A549 (cell line): Measurements from ENCODE around the gene SLC6A20. TPM values are rescaled to one million over a fixed set of nuclear protein-coding genes. Genes with fewer than 3 reads are reported as not detected.

Experiments
- ATAC-seq, 2 experiments: fragments of 200-7000 bp in 1 of 2; fragments of >200 bp in 1 of 2; cut with Nextera tagmentation in 1 of 2; cut with Tn5 transposase in 1 of 2; 3 replicates each; pipeline versions ENCODE4 v1.8.0 to v1.9.1; 2018 to 2020; ENCODE audit warnings: mild to moderate bottlenecking in 1 of 2, moderate library complexity in 1 of 2
- CTCF ChIA-PET: fragments of 300-600 bp; sonication (Branson Sonifier 250); formaldehyde crosslinking; extraction: SDS; loops from one replicate; lab custom pipeline; 2021; ENCODE audit warnings: antibody characterized with exemption, inconsistent platforms; lab: Yijun Ruan, JAX
- POLR2A ChIA-PET: fragments of 350-600 bp; formaldehyde crosslinking; extraction: SDS; loops from one replicate; lab custom pipeline; 2021; ENCODE audit warnings: antibody characterized with exemption, inconsistent platforms; lab: Yijun Ruan, JAX
- DNase-seq, 2 experiments: peaks; one replicate each; pipeline versions ENCODE4 v3.0.0 to v3.0.0-alpha.2; 2011 to 2016; ENCODE audit warnings: low read depth in 1 of 2, low spot score in 1 of 2
- FAIRE-seq: peaks from 2 replicates; lab custom pipeline; 2011; peaks lifted over from hg19 to GRCh38; lab: Jason Lieb, UNC
- H3K27ac ChIP-seq, 2 experiments: fragments of >200 bp; sonication (Bioruptor Twin); formaldehyde crosslinking; 3 replicates each; pipeline ENCODE4 v1.5.1; 2016 to 2017
- H3K4me1 ChIP-seq: fragments of >200 bp; sonication (Bioruptor Twin); formaldehyde crosslinking; 3 replicates; pipeline ENCODE4 v1.6.1; 2016
- H3K4me2 ChIP-seq: fragments of >200 bp; sonication (Bioruptor Twin); formaldehyde crosslinking; 3 replicates; pipeline ENCODE4 v1.6.1; 2016
- H3K4me3 ChIP-seq: fragments of >200 bp; sonication (Bioruptor Twin); formaldehyde crosslinking; 3 replicates; pipeline ENCODE4 v1.5.1; 2016
- H3K9me3 ChIP-seq: fragments of >200 bp; sonication (Bioruptor Twin); formaldehyde crosslinking; 3 replicates; pipeline ENCODE4 v1.6.1; 2016
- BHLHE40 ChIP-seq: IDR thresholded peaks from 2 replicates; pipeline ENCODE4 v1.6.1; 2012; ENCODE audit warnings: low read depth, low read length, inconsistent platforms
- EHMT2 ChIP-seq: fragments of 200-600 bp; sonication (generic); IDR thresholded peaks from 2 replicates; pipeline ENCODE4 v1.6.1; 2016; ENCODE audit warnings: antibody characterized with exemption, low read depth, mild to moderate bottlenecking, moderate library complexity
- FOSB ChIP-seq: fragments of 250-450 bp; sonication (Bioruptor Pico); IDR thresholded peaks from 2 replicates; pipeline ENCODE4 v1.5.0; 2020; ENCODE audit warnings: mild to moderate bottlenecking, moderate library complexity
- FOSL2 ChIP-seq, 2 experiments: fragments of 450-650 bp in 1 of 2; fragments of >200 bp in 1 of 2; sonication (Bioruptor Twin) in 1 of 2; formaldehyde crosslinking; IDR thresholded peaks; 2 replicates each; pipeline versions ENCODE4 v1.5.0 to v1.6.1; 2016 to 2020; ENCODE audit warnings: mild to moderate bottlenecking in 1 of 2, moderate library complexity in 1 of 2
- GATA3 ChIP-seq: IDR thresholded peaks from 2 replicates; pipeline ENCODE4 v1.6.1; 2012; ENCODE audit warnings: borderline replicate concordance
- HDAC2 ChIP-seq: fragments of 200-600 bp; sonication (generic); IDR thresholded peaks from 2 replicates; pipeline ENCODE4 v1.6.1; 2016
- HEYL ChIP-seq: fragments of 250-450 bp; sonication (Bioruptor Pico); IDR thresholded peaks from 2 replicates; pipeline ENCODE4 v1.8.0; 2021; ENCODE audit warnings: mild to moderate bottlenecking, moderate library complexity
- HOXA7 ChIP-seq: fragments of 250-450 bp; sonication (Bioruptor Pico); IDR thresholded peaks from 2 replicates; pipeline ENCODE4 v1.5.0; 2020; ENCODE audit warnings: mild to moderate bottlenecking, moderate library complexity
- HOXB13 ChIP-seq: fragments of 250-450 bp; sonication (Bioruptor Pico); IDR thresholded peaks from 2 replicates; pipeline ENCODE4 v1.5.0; 2020; ENCODE audit warnings: low read depth, mild to moderate bottlenecking, moderate library complexity
- HOXB5 ChIP-seq: fragments of 250-450 bp; sonication (Bioruptor Pico); IDR thresholded peaks from 2 replicates; pipeline ENCODE4 v1.5.0; 2020; ENCODE audit warnings: mild to moderate bottlenecking, moderate library complexity
- KDM1A ChIP-seq: fragments of 200-600 bp; sonication (generic); IDR thresholded peaks from 2 replicates; pipeline ENCODE4 v1.6.1; 2016; ENCODE audit warnings: low read depth, mild to moderate bottlenecking
- MAZ ChIP-seq: fragments of 150-350 bp; IDR thresholded peaks from 2 replicates; pipeline ENCODE4 v1.6.1; 2014; ENCODE audit warnings: antibody characterized with exemption, low read depth, low read length, borderline replicate concordance
- NFE2L2 ChIP-seq: fragments of 150-350 bp; conservative IDR thresholded peaks from 2 replicates; pipeline ENCODE4 v1.6.1; 2014; ENCODE audit warnings: low read length
- NPAS2 ChIP-seq: fragments of 250-450 bp; sonication (Bioruptor Pico); IDR thresholded peaks from 2 replicates; pipeline ENCODE4 v1.8.0; 2022; ENCODE audit warnings: mild to moderate bottlenecking, moderate library complexity, borderline replicate concordance
- NR3C1 ChIP-seq: fragments of >200 bp; sonication (Bioruptor Twin); formaldehyde crosslinking; IDR thresholded peaks from 3 replicates; pipeline ENCODE4 v1.6.1; 2017
- PHF8 ChIP-seq: fragments of 200-600 bp; sonication (generic); IDR thresholded peaks from 2 replicates; pipeline ENCODE4 v1.6.1; 2016; ENCODE audit warnings: low read depth, mild to moderate bottlenecking, antibody characterized with exemption, moderate library complexity, borderline replicate concordance
- RAD21 ChIP-seq, 2 experiments: fragments of >200 bp in 1 of 2; sonication (Bioruptor Twin) in 1 of 2; formaldehyde crosslinking in 1 of 2; IDR thresholded peaks in 1 of 2; conservative IDR thresholded peaks in 1 of 2; 2 replicates in 1 of 2; 3 replicates in 1 of 2; pipeline ENCODE4 v1.6.1; 2012 to 2018; ENCODE audit warnings: inconsistent platforms in 1 of 2
- RARB ChIP-seq: fragments of 250-450 bp; sonication (Bioruptor Pico); IDR thresholded peaks from 2 replicates; pipeline ENCODE4 v1.8.0; 2021; ENCODE audit warnings: mild to moderate bottlenecking, moderate library complexity
- RCOR1 ChIP-seq: fragments of 150-350 bp; IDR thresholded peaks from 2 replicates; pipeline ENCODE4 v1.6.1; 2014; ENCODE audit warnings: antibody characterized with exemption, low read length, low read depth
- RFX5 ChIP-seq: fragments of 450-650 bp; IDR thresholded peaks from 2 replicates; pipeline ENCODE4 v1.7.1; 2014; ENCODE audit warnings: antibody characterized with exemption, mild to moderate bottlenecking, moderate library complexity
- RNF2 ChIP-seq: fragments of 200-600 bp; sonication (generic); IDR thresholded peaks from 2 replicates; pipeline ENCODE4 v1.6.1; 2016; ENCODE audit warnings: low read depth, mild to moderate bottlenecking, antibody characterized with exemption, moderate library complexity, borderline replicate concordance
- TP53 ChIP-seq: fragments of 250-450 bp; sonication (Bioruptor Pico); IDR thresholded peaks from 2 replicates; pipeline ENCODE4 v1.5.0; 2021; ENCODE audit warnings: mild to moderate bottlenecking, moderate library complexity
- ZC3H11A ChIP-seq: fragments of 450-650 bp; IDR thresholded peaks from 2 replicates; pipeline ENCODE4 v1.6.1; 2014; ENCODE audit warnings: antibody characterized with exemption, mild to moderate bottlenecking
- ZFP36 ChIP-seq: fragments of 450-650 bp; IDR thresholded peaks from 2 replicates; pipeline ENCODE4 v1.6.1; 2014; ENCODE audit warnings: borderline replicate concordance; ENCODE audit not compliant: partially characterized antibody
- ZNF302 ChIP-seq: fragments of 250-450 bp; sonication (Bioruptor Pico); IDR thresholded peaks from 2 replicates; pipeline ENCODE4 v1.9.0; 2021; ENCODE audit warnings: inconsistent platforms, mild to moderate bottlenecking, moderate library complexity
- ZSCAN20 ChIP-seq: fragments of 250-450 bp; sonication (Bioruptor Pico); IDR thresholded peaks from 2 replicates; pipeline ENCODE4 v1.8.0; 2022; ENCODE audit warnings: mild to moderate bottlenecking, moderate library complexity
- WGBS: methylation state at CpG from one replicate; pipeline ENCODE4 v1.1.6; 2017; ENCODE audit errors: missing lambda C conversion rate; 5-methylcytosine and 5-hydroxymethylcytosine counted together
- polyA plus RNA-seq, 4 experiments: library from polyadenylated mRNA; depleted of rRNA in 3 of 4; stranded (reverse); fragments of >200 nt; fragmentation: RNase III in 1 of 4; extraction: RNeasy Plus Mini Kit Qiagen cat#74134 plus additional on column Dnase treatment in 1 of 4; gene quantifications; 2 replicates in 3 of 4; 3 replicates in 1 of 4; pipeline ENCODE4 v1.2.3, GENCODE V29; 2011 to 2017
- TF ChIP-seq, protein P1 (sequence below): IDR thresholded peaks from 2 replicates; pipeline ENCODE4 v1.6.1; 2012
- TF ChIP-seq, protein P2 (sequence below): fragments of 250-450 bp; sonication (Bioruptor Pico); IDR thresholded peaks from 2 replicates; pipeline ENCODE4 v1.5.0; 2020; ENCODE audit warnings: low read depth, mild to moderate bottlenecking, moderate library complexity
- TF ChIP-seq, protein P3 (sequence below): IDR thresholded peaks from 2 replicates; pipeline ENCODE4 v1.6.1; 2012; ENCODE audit warnings: low read depth, borderline replicate concordance
- TF ChIP-seq, protein P4 (sequence below): fragments of >200 bp; sonication (Bioruptor Twin); formaldehyde crosslinking; IDR thresholded peaks from 3 replicates; pipeline ENCODE4 v1.5.1; 2016

The SLC6A20 gene
- polyA plus RNA-seq, 2 of the 4 experiments (the other 2 are of a cell fraction), result not detected

DNA sequence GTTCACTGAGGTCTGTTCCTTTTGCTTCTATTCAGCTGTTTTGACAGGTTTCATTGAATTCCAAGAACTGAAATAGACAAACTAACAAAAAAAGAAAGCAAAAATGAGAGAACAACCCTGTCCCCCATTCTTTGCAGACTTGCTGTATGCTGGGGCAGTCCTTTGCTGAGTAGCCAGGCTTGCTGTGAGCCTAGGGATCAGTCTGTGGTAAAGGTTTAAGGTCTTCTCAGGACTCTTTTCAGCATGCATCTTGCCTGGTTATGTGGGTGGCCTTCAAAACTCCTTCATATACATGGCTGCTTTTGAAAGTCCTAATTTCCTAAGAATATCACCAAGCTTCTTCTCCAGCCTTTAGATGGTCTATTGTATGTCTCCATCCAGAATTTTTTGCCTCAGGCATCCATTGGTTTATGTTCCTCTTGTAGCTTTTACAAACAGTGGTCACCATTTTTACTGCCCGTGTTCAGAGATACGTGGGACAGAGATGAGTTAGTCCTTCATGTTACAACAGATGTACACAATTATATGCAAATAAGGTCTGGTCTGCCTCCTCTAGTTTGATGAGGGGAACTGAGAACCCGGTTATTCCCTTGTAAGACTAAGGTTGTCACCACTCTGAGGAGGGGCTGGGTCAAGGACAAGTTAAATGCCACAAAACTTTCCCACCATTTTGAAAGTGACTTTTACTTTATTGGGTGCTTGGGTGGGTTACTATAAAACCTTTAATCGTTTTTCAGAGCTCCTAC is 65.8 kb downstream of the SLC6A20 start:
- WGBS, result 84% methylated on average over 4 of the region's 4 CpGs
- POLR2A ChIA-PET, result no interaction called here
- TF ChIP-seq RFX5 (no peak), RARB (CRISPR knock-in tag) (no peak), ZSCAN20 (no peak), HDAC2 (no peak), NR3C1 (no peak)
- TF ChIP-seq, protein P1, sequence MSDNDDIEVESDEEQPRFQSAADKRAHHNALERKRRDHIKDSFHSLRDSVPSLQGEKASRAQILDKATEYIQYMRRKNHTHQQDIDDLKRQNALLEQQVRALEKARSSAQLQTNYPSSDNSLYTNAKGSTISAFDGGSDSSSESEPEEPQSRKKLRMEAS, result no peak

DNA sequence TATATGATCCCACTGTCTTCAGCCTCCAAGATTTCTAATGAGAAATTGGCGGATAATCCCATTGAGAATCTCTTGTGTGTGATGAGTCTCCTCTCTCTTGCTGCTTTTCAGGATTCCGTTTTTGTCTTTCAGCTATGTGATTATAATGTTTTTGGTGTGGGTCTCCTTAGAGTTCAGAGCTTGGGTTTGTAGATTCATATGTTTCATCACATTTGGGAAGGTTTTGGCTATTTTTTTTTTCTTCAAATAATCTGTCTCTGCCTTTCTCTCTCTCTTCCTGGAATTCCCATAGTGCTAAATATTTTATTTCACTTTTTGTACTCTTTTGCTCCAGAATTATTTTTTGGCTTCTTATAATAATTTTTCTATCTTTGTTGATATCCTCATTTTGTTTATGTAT is 66.7 kb downstream of the SLC6A20 start:
- ATAC-seq (no peak), DNase-seq (no peak), FAIRE-seq (no peak)
- 52% methylated on average over 2 of the region's 2 CpGs for WGBS
- no peaks in the 10 kb centered on the region for H3K4me1 ChIP-seq
- no peaks in the 10 kb centered on the region for H3K9me3 ChIP-seq
- H3K27ac ChIP-seq, result no peak overlapping the region
- H3K4me2 ChIP-seq, result no peak overlapping the region
- CTCF ChIA-PET, result no interaction called here
- POLR2A ChIA-PET, result no interaction called here
- TF ChIP-seq MAZ, result no peak
- TF ChIP-seq RCOR1, result no peak
- TF ChIP-seq, protein P2, sequence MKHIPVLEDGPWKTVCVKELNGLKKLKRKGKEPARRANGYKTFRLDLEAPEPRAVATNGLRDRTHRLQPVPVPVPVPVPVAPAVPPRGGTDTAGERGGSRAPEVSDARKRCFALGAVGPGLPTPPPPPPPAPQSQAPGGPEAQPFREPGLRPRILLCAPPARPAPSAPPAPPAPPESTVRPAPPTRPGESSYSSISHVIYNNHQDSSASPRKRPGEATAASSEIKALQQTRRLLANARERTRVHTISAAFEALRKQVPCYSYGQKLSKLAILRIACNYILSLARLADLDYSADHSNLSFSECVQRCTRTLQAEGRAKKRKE (CRISPR knock-in tag), result no peak
- TF ChIP-seq HOXB5 (CRISPR knock-in tag), result no peak
- TF ChIP-seq KDM1A, result no peak
- no peak for TF ChIP-seq RAD21 (conservative IDR thresholded peaks at IDR 0.05 in 1 of 2, IDR thresholded peaks at IDR 0.05 in 1 of 2)
- TF ChIP-seq, protein P1, result no peak
- no peak for TF ChIP-seq FOSL2 (IDR thresholded peaks at IDR 0.05)
- TF ChIP-seq FOSL2 (CRISPR knock-in tag; IDR thresholded peaks at IDR 0.05), result no peak
- TF ChIP-seq ZFP36, result no peak
- no peak for TF ChIP-seq PHF8
- no peak for TF ChIP-seq GATA3
- no peak overlapping the region for H3K4me3 ChIP-seq

More for the DNA sequence above, 65.8 kb downstream of the SLC6A20 start:
- H3K4me2 ChIP-seq, result no peak overlapping the region
- H3K27ac ChIP-seq, result no peak overlapping the region
- DNase-seq (no peak), FAIRE-seq (no peak), ATAC-seq (no peak)
- H3K9me3 ChIP-seq, result no peaks in the 10 kb centered on the region
- no peaks in the 10 kb centered on the region for H3K4me1 ChIP-seq
- H3K4me3 ChIP-seq, result no peak overlapping the region
- CTCF ChIA-PET, result interaction anchor here (0.6 kb wide), 1 partner anchor 12 kb away, joined by 3 read pairs; no protein-coding TSS in a partner anchor

DNA sequence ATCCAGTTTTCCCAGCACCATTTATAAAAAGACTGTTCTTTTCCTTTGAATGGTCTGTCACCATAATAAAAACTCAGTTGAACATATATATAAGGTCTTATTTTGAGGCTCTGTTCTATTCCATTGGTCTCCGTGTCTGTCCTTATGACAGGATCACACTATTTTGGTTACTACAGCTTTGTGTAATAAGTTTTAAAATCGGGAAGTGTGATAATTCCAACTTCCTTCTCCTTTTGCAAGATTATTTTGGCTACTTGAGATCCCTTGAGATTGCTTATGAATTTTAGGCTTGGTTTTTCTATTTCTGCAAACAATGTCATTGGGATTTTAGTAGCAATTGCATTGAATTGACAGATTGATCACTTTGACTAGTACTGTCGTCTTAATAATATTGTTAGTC is 71.4 kb downstream of the SLC6A20 start:
- Histone ChIP-seq H3K9me3 (no peaks in the 10 kb centered on the region), H3K4me2 (no peak overlapping the region), H3K4me1 (no peaks in the 10 kb centered on the region), H3K4me3 (no peak overlapping the region), H3K27ac (no peak overlapping the region)
- no peak for DNase-seq
- FAIRE-seq, result no peak
- ChIA-PET CTCF (interaction anchor here (0.6 kb wide), 1 partner anchor 309 kb away, joined by 4 read pairs; no protein-coding TSS in a partner anchor), POLR2A (no interaction called here)
- ATAC-seq, result no peak
- TF ChIP-seq TP53 (CRISPR knock-in tag) (no peak), HEYL (CRISPR knock-in tag) (no peak), MAZ (no peak), NFE2L2 (no peak), ZNF302 (no peak), HOXA7 (no peak), ZFP36 (no peak), EHMT2 (no peak), FOSB (CRISPR knock-in tag) (no peak), HDAC2 (no peak), NPAS2 (CRISPR knock-in tag) (no peak), HOXB5 (CRISPR knock-in tag) (no peak), ZC3H11A (no peak), RARB (CRISPR knock-in tag) (no peak), BHLHE40 (no peak), RNF2 (no peak), HOXB13 (CRISPR knock-in tag) (no peak)
- TF ChIP-seq, protein P3, sequence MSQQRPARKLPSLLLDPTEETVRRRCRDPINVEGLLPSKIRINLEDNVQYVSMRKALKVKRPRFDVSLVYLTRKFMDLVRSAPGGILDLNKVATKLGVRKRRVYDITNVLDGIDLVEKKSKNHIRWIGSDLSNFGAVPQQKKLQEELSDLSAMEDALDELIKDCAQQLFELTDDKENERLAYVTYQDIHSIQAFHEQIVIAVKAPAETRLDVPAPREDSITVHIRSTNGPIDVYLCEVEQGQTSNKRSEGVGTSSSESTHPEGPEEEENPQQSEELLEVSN, result no peak
- TF ChIP-seq, protein P4, sequence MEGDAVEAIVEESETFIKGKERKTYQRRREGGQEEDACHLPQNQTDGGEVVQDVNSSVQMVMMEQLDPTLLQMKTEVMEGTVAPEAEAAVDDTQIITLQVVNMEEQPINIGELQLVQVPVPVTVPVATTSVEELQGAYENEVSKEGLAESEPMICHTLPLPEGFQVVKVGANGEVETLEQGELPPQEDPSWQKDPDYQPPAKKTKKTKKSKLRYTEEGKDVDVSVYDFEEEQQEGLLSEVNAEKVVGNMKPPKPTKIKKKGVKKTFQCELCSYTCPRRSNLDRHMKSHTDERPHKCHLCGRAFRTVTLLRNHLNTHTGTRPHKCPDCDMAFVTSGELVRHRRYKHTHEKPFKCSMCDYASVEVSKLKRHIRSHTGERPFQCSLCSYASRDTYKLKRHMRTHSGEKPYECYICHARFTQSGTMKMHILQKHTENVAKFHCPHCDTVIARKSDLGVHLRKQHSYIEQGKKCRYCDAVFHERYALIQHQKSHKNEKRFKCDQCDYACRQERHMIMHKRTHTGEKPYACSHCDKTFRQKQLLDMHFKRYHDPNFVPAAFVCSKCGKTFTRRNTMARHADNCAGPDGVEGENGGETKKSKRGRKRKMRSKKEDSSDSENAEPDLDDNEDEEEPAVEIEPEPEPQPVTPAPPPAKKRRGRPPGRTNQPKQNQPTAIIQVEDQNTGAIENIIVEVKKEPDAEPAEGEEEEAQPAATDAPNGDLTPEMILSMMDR, result no peak
- TF ChIP-seq, protein P1, result no peak
- 85% methylated on average over 3 of the region's 3 CpGs for WGBS
